ENCODE measurements around the gene CLECL1.
A peak's percentile ranks its signal among the peaks of the same experiment; 100 is the strongest.
"Not testable (repeated sequence)": the region's sequence is repeated elsewhere in the genome, so short reads cannot be mapped to it uniquely, and the experiment has no call there.

The CLECL1 gene

DNA sequence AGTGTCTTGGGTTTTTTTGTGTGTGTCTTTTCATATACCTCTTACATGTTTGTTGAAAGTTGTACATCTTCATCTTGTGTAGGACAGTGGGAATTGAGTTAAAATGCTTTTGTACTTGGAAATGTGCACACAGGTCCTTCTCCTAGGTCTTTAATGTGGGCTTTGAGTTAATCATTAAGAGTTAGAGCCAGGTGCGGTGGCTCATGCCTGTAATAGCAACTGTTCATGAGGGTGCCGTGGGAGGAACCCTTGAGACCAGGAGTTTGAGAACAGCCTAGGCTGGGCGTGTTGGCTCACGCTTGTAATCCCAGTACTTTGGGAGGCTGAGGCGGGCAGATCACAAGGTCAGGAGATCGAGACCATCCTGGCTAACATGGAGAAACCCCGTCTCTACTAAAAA lies 13.9 kb downstream of the CLECL1 start:
- DNase-seq, result no peak

DNA sequence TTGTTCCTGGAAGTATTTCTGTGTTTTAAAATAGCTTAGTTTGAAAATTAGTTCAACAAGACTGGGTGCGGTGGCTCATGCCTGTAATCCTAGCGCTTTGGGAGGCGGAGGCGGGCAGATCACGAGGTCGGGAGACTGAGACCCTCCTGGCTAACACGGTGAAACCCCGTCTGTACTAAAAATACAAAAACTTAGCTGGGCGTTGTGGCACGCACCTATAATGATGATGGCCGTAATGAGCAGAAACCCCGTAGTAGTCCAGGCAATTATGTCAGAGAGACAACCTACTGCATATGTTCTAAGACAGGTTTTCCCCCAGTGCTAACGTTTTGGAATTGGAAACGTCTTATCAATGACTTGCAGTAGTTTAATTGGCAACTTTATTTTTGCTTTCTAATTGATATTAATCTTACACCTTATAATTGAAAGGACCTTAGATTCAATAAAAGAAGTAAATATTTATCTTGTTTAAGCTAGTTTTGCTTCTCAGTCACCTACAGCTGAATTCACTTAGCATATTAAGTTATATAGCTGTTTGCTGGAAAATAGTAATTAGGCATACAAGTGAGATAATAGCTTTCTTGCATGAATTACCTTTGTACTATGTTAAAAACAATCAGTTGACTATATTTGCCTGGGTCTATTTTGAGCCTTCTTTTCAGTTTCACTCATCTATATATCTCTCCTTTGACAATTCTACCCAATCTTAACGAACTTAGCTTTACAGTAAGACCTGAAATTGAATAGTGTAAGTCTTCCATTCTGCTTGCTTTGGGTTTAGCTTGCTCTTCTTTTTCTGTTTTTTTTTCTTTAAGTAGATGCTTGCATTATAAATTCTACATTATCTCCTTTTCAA lies 15.6 kb downstream of the CLECL1 start:
- DNase-seq, result no peak

DNA sequence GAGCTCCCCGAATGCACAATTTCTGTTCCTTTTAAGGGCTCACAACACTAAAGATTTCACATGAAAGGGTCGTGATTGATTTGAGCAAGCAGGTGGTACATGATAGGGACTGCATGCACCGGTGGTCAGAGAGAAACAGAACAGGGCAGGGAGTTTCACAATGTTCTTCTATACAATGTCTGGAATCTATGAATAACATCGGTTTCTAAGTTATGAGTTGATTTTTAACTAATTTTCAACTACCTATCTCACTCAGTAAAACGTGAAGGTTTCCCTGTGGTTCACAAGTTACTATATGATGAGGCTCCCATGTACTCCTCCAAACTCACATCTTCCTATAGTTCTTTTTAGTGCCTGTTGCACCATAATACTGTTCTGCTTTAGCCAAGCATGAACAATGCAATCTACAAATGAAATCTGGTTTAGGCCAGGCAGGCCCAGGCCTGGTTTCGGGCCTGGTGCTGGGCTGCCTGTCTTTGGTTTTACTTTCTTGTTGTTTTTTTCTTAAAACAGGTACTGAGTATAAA lies 19.8 kb downstream of the CLECL1 start:
- not testable (repeated sequence) for DNase-seq

DNA sequence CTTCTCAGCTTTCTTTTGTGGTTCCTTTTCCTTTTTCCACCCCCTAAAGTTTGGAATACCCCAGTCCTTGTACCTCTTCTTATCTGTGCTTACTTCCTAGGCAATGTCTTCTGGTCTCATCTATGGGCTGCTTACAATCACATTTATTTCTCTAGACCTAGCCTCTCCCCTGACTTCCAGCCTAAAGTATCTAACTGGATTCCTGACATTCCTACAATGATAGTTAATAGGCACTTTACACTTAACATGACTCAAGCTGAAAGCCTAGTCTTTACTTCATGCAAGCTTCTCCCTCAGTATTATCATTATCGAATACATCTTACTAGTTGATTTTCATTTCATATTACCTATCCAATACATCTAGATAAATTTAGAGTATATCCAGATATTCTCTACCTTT lies 21.2 kb downstream of the CLECL1 start:
- no peak for DNase-seq

DNA sequence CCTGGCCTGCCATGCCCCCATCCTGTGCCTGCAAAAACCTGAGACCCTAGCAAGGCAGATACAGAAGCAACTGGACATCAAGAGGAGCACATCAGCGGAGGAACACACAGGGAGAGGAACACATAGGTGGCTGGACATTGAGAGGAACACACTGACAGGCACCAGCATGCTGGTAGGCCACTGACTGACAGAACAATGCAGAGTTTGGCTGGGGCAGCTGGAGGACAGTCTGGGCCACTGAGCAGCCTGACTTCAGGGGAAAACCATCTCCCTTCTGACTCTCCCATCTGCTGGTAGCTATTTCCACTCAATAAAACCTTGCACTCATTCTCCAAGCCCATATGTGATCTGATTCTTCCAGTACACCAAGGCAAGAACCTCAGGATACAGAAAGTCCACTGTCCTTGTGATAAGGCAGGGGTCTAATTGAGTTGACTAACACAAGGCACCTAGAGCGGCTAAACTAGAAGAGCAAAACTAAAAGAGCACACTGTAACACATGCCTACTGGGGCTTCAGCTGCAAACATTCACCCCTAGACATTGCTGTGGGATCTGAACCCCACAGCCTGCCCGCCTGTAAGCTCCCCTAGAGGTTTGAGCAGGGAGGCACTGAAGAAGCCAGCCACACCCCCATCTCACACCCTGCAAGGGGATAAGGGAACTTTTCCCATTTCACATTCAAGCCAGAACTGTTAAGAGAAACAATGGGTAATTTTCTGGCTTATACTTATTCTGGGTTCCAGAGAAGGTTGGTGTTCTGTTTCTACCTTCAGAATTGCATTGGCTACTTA lies 22.1 kb downstream of the CLECL1 start:
- no peak for DNase-seq

DNA sequence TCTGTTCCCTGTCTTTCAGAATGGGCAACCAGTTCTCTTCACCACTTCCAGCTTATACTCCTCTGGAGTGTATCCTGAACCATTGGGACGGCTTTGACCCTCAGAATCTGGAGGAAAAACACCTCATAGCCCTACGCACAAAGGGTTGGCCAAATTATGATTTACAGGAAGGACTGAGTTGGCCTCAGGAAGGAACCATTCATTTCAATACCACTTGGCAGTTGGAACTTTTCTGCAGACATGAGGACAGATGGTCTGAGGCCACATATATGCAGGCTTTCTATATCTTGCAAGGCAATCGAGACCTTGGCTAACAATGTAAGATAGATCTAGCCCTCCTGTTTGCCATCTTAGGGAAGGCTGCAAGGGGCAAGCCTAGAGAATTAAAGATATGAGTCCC lies 24.0 kb downstream of the CLECL1 start:
- DNase-seq, result no peak

DNA sequence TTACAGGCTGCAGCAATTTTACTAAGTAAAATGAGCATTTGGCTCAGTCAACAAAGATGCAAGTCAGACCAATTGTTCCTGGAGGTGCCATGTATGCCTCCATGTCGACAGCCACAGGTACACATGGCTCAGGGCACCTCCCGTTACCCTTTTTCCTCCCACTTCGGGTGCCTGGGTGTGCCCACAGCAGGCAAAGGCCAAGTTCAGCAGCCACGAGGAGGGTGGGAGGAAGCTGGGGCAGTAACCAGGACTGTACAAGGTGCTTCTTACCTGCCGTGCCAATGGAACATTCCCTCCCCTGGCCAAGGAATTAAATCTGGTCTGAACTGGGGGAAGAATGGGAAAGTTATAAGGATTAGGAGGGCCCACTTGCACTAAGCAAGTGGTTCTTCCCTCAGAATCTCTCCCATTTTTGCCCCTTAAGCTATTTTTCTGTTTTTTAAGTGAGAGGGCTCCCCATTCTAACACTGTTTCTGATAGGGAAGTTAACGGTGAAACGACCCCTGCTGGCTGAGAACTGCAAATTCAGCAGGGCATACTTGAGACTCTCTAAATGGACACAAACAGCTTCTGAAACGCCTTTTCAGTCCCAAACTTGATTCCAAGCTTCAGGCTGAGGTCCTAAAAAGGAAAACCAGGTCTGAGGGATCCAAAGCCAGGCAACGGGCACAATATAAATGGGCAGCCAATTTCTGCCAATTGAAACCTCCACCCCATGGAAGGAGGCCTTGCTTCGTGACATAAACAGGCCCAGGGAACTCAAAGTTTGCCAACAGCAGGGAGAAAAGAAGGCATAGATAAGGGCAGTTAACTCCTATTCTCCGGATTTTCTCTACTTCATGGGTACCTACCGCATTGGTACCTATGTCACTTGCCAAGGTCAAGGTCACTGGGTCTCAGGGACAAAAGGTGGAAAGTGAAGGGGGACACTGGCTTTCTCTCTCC lies 24.8 kb downstream of the CLECL1 start:
- peak; percentile 84 for DNase-seq

DNA sequence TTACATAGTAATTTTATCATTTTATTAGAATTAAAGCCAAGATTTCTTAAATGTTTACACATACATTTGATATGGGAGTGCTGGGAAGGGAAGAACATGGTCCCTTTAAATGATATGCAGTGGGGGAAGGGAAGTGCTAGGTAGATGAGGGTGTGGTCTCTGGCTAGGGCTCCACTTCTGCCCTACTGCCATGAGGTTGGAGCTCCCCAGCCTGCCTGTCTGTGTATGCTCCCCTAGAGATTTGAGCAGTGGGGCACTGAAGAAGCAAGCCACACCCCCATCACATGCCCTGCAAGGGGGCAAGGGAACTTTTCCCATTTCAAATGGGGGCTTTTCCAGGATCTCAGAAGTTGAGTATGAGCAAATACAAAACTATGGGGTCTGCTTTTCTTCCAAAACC lies 25.5 kb downstream of the CLECL1 start:
- DNase-seq, result peak; percentile 31

DNA sequence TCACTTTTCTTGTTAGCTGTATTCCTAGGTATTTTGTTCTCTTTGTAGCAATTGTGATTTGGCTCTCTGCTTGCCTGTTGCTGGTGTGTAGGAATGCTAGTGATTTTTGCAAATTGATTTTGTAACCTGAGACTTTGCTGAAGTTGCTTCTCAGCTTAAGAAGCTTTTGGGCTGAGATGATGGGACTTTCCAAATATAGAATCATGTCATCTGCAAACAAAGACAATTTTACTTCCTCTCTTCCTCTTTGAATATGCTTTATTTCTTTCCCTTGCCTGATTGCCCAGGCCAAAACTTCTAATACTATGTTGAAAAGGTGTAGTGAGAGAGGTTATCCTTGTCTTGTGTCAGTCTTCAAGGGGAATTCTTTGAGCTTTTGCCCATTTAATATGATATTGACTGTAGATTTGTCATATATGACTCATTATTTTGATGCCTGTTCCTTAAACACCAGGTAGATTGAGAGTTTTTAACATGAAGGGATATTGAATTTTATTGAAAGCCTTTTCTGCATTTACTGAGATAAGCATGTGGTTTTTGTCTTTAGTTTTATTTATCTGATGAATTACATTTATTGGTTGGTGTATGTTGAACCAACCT lies 26.7 kb downstream of the CLECL1 start:
- DNase-seq, result no peak

DNA sequence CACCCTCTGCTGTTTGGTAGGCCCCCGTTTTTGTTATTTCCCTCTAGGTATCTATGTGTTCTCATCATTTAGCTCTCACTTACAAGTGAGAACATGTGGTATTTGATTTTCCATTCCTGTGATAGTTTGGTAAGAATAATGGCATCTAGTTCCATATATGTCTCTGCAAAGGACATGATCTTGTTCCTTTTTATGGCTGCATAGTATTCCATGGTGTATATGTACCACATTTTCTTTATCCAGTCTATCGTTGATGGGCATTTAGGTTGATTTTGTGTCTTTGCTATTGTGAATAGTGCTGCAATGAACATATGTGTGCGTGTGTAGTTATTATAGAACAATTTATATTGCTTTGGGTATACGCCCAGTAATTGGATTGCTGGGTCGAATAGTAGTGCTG lies 28.3 kb downstream of the CLECL1 start:
- DNase-seq, result not testable (repeated sequence)

DNA sequence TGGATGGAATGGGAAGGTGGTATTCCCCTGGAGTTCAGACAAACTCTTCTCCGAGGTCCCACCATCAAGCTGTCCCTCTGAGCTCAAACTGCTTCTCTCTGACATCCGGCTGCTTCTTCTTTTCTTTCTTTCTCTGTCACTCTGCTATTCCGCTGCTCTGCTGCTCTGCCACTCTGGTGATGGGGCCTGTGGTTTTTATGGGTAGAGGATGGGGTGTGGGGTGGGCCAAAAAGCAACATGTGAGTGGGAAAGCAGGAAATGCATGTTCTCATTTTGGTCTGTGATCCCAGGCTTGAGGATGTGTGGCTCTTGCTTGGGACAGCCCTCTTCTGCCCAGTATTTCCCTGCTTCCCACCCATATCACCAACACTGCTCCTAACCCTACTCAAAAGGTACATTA lies 30.6 kb downstream of the CLECL1 start:
- peak; percentile 25 for DNase-seq

DNA sequence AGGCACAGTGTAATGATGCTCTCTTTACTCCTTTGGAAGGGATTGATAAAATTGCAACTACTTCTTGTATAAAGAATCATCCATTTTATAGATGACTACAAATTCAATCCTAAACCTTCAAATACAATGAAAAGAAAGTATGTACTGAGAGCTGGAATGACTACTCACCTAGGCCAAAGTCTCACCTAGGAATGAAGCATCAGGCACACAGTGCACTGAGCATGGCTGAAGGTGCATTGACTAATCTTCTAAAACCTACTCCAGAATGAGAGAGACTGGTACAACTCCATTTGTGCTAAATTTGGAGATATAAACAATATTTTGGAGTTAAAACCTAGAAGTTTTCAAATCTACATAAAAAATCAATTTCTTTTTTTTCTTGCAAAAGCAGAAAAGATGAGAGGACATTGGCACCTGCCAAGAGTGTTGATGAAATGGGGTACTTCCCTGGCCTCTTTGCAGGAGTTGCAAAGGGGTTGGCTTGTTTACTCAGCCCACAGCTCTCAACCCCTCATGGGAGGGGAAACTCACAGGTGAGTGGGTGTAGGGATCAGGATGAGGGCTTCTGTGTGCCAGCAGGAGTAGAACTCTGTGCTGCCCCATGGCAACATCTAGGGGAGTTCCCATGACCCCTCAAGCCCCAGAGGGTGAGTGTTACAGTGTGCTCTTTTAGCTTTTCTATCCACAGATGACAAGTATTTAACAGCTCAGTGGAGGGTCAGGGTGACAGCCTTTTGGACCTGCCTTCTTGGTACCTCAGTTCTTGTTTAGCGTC lies 31.3 kb downstream of the CLECL1 start:
- no peak for DNase-seq

DNA sequence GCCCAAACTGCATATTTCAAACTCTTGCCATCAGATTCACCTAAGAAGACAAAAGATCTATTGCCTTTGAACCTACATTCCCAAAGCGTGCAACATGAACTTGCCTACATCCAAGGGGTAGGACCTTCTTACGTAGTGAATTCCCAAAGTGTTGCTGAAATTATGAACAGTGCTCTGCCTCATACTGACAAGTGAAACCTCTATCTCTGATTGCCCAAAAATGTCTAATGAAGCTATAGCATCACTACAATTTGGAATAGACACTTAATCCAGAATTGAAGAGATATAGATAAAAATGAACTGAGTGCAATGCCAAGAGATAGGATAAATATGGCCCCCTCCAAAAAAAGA lies 32.3 kb downstream of the CLECL1 start:
- DNase-seq, result no peak

DNA sequence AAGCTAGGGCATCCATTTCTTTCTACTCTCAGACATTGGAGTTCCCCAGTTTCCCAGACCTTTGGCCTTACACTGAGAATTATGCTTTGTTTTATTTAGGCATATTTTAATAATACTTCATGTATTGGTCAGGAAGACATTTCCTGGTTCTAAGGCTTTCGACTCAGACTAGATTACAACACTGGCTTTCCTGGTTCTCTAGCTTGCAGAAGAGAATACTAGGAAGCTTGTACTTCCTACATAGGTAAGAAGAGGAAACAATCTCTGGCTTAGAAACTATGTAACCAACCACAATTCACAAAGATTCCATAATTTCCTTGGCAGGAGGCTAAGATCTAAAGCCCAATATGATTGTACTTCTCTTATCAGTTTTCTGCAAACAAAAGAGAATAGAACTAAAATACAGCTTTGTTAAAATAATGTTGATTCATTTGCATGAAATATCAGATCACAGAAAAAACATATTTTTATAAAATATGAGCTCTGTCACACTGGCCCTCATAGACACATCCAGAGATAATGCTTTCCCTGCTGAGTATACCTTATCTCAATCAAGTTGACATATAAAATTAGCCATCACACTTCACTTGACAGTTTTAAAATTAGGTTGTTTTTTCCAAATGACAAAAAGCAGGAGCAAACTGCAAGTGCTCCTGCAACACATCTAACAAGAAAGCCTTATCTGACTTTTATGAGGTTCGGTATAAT lies 32.8 kb downstream of the CLECL1 start:
- no peak for DNase-seq

DNA sequence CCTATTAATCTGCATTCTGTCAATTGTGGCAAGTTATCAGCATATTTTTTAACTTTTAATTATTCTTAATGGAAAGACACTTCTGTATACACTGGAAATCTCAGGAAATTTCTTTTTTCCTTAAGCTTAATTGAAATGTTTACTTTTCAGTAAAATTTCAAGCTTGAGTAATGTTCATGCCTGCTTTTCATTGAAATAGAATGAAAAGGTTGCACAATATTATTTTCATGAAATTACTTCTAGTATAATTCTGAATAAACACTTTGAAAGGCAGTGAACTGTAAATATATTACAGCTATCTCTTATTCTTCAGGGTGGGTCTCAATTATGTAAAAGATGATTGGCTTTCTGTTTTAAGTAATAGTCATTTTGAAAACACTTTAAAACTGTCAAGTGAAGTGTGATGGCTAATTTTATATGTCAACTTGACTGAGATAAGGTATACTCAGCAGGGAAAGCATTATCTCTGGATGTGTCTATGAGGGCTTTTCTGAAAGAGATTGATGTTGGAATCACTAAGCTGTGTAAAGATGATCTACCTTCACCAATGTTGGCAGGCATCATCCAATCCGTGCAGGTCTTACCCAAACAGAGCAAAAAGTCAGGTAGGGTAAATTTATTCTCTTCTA lies 33.5 kb downstream of the CLECL1 start:
- no peak for DNase-seq

DNA sequence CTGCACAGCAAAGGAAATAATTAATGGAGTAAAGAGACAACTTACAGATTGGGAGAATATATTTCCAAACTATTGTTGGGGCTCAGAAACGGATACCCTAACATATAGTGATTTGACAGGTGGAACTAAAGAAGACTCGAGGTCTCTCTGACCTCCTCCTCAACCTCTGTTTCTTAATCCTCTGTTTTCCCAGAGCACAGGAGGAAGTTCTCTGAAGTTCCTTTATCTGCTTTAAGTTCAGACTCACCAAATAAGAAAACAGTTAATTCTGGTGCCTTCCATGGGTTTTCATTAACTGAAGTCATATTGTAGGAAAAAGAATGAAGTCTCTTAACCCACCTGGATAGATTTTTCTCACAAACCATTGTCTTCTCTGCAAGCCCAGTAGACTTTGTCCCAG lies 34.2 kb downstream of the CLECL1 start:
- DNase-seq, result no peak

DNA sequence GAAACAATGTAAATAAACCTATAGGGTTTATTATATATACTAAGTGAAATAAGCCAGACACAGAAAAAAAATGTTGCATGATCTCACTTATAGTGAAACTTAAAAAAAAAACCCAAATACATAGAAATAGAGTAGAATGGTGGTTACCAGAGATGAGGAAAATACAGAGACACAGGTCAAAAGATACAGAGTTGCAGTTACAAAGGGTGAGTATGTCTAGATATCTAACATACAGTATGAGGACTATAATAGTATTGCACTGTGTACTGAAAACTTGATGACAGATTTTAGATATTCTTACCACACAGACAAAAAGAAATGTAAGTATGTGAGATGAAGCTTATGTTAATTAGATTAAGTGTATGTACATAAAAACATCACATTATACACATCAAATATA lies 35.3 kb downstream of the CLECL1 start:
- no peak for DNase-seq

DNA sequence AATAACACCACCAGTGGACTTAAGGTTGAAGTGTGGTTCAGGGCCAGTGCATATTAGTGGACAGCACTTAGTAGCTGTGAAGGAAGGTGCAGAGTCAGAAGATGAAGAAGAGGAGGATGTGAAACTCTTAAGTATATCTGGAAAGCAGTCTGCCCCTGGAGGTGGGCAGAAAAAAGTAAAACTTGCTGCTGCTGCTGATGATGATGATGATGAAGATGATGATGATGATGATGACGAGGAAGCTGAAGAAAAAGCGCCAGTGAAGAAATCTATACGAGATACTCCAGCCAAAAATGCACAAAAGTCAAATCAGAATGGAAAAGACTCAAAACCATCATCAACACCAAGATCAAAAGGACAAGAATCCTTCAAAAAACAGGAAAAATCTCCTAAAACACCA lies 37.2 kb downstream of the CLECL1 start:
- DNase-seq, result not testable (repeated sequence)

DNA sequence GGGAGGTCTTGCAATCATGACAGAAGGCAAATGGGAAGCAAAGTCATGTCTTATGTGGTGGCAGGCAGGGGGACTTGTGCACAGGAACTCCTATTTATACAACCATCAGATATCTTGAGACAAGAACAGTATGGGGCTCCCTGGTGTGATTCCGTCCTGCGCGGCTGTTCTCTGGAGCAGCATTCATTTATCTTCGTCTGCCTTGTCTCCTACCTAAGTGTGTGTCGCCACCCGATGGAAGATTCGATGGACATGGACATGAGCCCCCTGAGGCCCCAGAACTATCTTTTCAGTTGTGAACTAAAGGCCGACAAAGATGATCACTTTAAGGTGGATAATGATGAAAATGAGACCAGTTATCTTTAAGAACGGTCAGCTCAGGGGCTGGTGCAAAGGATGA lies 37.7 kb downstream of the CLECL1 start:
- DNase-seq, result not testable (repeated sequence)

DNA sequence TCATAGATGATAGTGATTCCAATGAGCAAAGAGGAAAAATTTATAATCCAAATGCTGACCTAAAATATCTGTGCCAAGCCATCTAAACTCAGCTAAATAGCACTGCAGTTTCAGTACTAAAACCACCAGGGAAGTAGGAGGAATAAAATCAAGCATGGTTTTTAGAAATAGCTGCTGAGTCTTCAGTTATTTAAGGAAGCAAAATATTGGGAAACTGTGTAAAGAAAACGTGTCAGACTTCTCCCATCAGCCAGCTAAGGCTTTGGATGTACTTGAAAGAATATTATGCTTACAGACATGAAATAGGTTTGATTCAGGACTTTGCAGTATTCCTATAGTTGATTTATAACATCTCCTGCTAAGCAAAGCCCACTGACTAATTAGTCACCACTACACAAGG lies 38.7 kb downstream of the CLECL1 start:
- no peak for DNase-seq

DNA sequence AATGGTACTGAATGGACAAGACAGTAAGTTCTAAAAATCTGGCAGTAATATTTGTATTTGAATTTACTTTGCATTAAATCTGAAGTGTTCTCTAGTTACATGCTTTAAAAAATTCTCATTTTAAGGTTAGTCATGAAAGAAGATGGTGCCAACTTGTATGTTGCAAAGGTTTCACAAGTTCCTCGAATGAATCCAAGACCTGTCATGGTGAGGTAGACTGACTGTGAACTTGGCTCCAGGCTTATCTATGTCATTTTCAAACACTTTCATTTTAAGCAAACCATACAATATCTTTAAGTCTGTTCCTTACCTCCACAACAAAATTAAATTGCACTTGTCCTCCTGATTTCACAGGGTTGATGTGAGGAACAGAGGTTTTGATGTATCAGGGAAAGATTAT lies 40.0 kb downstream of the CLECL1 start:
- DNase-seq, result no peak
